GM06990 (cell line): ENCODE results near the gene CEP85.

Experiments used
- DNase-seq: peaks from one replicate; pipeline ENCODE4 v3.0.0-alpha.2; 2011; ENCODE audit not compliant: insufficient read length; ENCODE audit errors: extremely low read depth
- H3K27me3 ChIP-seq: replicated peaks from 2 replicates; pipeline ENCODE4 v1.6.0; 2011; ENCODE audit warnings: low read length; ENCODE audit not compliant: control insufficient read depth, insufficient read depth
- H3K36me3 ChIP-seq: 2 replicates; pipeline ENCODE4 v1.5.1; 2011; ENCODE audit warnings: low read length; ENCODE audit not compliant: control insufficient read depth, insufficient read depth
- H3K4me3 ChIP-seq: replicated peaks from 2 replicates; pipeline ENCODE4 v1.5.1; 2011; ENCODE audit warnings: low read depth, mild to moderate bottlenecking, control low read depth, low read length
- TF ChIP-seq, protein P1 (sequence below): IDR thresholded peaks from 2 replicates; pipeline ENCODE4 v1.5.1; 2011; ENCODE audit warnings: low read length, control low read depth, mild to moderate bottlenecking, inconsistent platforms; ENCODE audit not compliant: insufficient read depth, poor library complexity, severe bottlenecking

Gene CEP85

DNA sequence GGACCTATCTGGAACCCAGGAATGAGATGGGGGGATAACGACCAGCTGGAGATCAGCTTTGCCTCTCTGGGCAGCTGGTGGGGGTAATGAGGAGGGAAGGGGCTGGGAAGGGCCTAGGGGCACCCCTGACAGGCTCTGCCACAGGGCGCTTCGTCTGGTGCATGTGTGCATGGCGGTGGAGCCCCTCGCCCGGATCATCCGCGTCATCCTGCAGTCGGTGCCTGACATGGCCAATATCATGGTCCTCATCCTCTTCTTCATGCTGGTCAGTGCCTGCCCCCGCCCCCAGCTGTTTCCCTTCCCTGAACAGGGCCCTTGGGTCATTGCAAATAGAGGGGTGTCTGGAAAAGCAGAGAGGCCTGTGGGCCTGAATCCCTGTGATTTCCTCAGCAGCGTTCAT, 36.2 kb upstream of the CEP85 start:
- H3K4me3 ChIP-seq: no peak overlapping the region
- H3K36me3 ChIP-seq: no peaks in the 10 kb centered on the region
- TF ChIP-seq, protein P1, sequence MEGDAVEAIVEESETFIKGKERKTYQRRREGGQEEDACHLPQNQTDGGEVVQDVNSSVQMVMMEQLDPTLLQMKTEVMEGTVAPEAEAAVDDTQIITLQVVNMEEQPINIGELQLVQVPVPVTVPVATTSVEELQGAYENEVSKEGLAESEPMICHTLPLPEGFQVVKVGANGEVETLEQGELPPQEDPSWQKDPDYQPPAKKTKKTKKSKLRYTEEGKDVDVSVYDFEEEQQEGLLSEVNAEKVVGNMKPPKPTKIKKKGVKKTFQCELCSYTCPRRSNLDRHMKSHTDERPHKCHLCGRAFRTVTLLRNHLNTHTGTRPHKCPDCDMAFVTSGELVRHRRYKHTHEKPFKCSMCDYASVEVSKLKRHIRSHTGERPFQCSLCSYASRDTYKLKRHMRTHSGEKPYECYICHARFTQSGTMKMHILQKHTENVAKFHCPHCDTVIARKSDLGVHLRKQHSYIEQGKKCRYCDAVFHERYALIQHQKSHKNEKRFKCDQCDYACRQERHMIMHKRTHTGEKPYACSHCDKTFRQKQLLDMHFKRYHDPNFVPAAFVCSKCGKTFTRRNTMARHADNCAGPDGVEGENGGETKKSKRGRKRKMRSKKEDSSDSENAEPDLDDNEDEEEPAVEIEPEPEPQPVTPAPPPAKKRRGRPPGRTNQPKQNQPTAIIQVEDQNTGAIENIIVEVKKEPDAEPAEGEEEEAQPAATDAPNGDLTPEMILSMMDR: no peak
- no peaks in the 10 kb centered on the region for H3K27me3 ChIP-seq
- DNase-seq: no peak

- no peak for DNase-seq
Observed at GRCh38 chr1:26200413-26200812, 33.6 kb upstream of the CEP85 start.

DNA sequence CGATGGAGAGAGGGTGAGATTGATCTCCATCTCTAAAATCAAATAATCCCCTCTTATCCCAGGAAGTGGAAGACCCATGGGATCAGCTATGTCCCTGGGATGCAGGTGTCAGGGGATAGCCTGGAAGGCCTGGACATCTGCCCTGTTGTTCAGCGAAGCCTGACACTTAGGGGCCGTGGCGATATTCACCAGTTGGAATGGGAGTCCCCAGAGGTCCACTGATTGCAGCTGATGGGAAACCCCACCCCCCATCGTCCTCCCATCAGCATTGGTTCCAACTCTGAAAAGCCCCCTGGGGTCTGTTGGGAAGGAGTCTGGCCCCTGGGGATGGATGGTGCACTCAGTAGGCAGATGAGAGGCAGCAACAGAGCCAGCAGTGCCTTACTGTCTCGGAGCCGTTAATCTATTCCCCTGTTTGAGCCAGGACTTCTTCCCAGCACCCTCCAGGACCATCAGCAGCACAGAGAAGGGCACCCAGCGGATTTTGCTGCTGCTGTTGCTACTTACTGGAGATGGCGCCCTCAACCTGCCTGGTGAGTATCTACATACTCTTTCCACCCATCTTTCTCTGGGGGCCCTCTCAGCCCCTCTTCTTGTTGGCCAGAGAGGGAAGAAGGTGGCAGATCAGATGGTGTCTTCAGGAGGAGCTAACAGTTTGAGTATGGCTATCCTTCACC, 30.2 kb upstream of the CEP85 start:
- DNase-seq: no peak
- TF ChIP-seq, protein P1: peak; percentile 27
- Histone ChIP-seq H3K27me3 (no peaks in the 10 kb centered on the region; the same call in 1 of the 2 replicates), H3K4me3 (no peak overlapping the region), H3K36me3 (no peaks in the 10 kb centered on the region)

More at GRCh38 chr1:26200413-26200812, 33.6 kb upstream of the CEP85 start:
- Histone ChIP-seq H3K36me3 (no peaks in the 10 kb centered on the region), H3K4me3 (no peak overlapping the region), H3K27me3 (no peaks in the 10 kb centered on the region; the same call in 1 of the 2 replicates)
- TF ChIP-seq, protein P1: no peak

DNA sequence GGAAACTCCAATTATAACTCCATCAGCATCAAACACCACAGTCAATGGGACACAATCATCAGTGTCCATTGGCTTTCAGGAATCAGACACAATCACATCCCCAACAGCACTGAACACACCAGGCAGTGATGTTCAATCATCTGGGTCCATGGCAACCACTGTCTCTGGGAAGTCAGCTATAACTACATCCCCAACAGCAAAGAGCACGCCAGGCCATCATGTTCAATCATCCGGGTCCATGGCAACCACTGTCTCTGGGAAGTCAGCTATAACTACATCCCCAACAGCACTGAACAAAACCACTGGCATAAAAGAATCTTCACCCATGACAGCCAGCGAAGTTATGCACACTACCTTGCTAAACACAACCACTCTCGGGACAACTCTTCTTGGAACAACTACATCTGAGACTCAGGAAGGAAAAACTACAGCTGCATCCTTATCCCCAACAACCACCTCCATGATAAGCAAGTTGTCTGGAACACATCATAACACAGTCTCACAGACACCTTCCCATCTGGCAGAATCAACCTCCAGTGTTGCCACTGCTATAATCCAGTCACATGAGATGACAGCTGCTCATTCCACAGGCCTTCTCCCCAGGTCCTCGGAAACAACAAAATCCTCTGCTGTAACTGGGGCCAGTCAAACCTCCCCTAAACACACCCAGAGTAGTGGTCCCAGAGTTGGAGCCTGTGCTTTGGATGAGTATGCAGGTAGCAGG, 23.7 kb upstream of the CEP85 start:
- Histone ChIP-seq H3K4me3 (no peak overlapping the region), H3K27me3 (no peaks in the 10 kb centered on the region; the same call in 1 of the 2 replicates), H3K36me3 (no peaks in the 10 kb centered on the region)
- no peak for DNase-seq
- TF ChIP-seq, protein P1: no peak

DNA sequence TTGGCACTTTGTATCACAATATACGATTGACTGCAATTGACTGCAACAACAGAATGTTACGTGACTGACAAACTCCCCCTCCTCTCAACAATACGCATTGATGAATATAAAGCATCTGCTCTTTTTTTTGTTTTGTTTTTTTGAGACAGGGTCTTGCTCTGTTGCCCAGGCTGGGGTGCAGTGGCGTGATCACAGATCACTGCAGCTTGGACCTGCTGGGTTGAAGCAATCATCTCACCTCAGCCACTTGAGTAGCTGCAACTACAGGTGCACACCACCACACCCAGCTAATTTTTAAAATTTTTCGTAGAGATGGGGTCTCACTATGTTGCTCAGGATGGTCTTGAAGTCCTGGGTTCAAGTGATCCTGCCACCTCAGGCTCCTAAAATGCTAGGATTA, 21.3 kb upstream of the CEP85 start:
- Histone ChIP-seq H3K36me3 (no peaks in the 10 kb centered on the region), H3K27me3 (no peaks in the 10 kb centered on the region; the same call in 1 of the 2 replicates), H3K4me3 (no peak overlapping the region)
- no peak for DNase-seq
- TF ChIP-seq, protein P1: no peak
